Adrenal gland (tissue), 12 donors: ENCODE data around the gene KDM2A. TPM values are rescaled to one million over a fixed set of nuclear protein-coding genes. Genes with fewer than 3 reads are reported as not detected.
A peak's percentile ranks its signal among the peaks of the same experiment; 100 is the strongest.

ENCODE experiments used
- DNase-seq, 7 donors: peaks; one replicate each; pipeline ENCODE4 v3.0.0-alpha.2; 2019 to 2020
- H3K27ac ChIP-seq, 5 donors: fragments of 200-600 bp; sonication (generic) in 4 of 5; 1 replicate in 3 of 5; 2 replicates in 2 of 5; pipeline versions ENCODE4 v1.5.1 to v1.8.0; 2016 to 2020; ENCODE audit warnings: mild to moderate bottlenecking in 1 of 5
- H3K27me3 ChIP-seq: fragments of 200-600 bp; 2 replicates; pipeline ENCODE4 v1.8.0; 2021
- H3K36me3 ChIP-seq, 2 donors: fragments of 200-600 bp; replicated peaks in 1 of 2; 1 replicate in 1 of 2; 2 replicates in 1 of 2; pipeline versions ENCODE4 v1.5.1 to v1.8.0; 2018 to 2022
- H3K4me1 ChIP-seq, 2 donors: fragments of 200-600 bp; replicated peaks in 1 of 2; 1 replicate in 1 of 2; 2 replicates in 1 of 2; pipeline versions ENCODE4 v1.5.1 to v1.8.0; 2018 to 2021
- H3K4me3 ChIP-seq, 4 donors: fragments of 200-600 bp; sonication (generic) in 3 of 4; one replicate each; pipeline ENCODE4 v1.5.1; 2016 to 2018
- H3K9me3 ChIP-seq, 3 donors: fragments of 200-600 bp; sonication (generic) in 1 of 3; replicated peaks in 1 of 3; 1 replicate in 2 of 3; 2 replicates in 1 of 3; pipeline versions ENCODE4 v1.5.1 to v1.8.0; 2016 to 2021
- CTCF ChIP-seq, 6 experiments: fragments of 450-650 bp in 4 of 6; fragments of 200-600 bp in 2 of 6; sonication (generic) in 1 of 6; IDR thresholded peaks; 1 replicate in 5 of 6; 2 replicates in 1 of 6; pipeline versions ENCODE4 v1.5.1 to v1.8.0; 2016 to 2021; ENCODE audit warnings: antibody characterized with exemption in 6 of 6, mild to moderate bottlenecking in 2 of 6, moderate library complexity in 1 of 6
- POLR2A ChIP-seq, 2 donors: fragments of 450-650 bp; IDR thresholded peaks; one replicate each; pipeline ENCODE4 v1.6.1; 2017; ENCODE audit warnings: antibody characterized with exemption in 2 of 2, mild to moderate bottlenecking in 2 of 2, moderate library complexity in 1 of 2
- WGBS, 4 donors: extraction: QIAGEN DNeasy Blood & Tissue Kit in 2 of 4; methylation state at CpG; one replicate each; pipeline versions ENCODE4 v1.1.5 to v1.1.7; 2013 to 2017; 5-methylcytosine and 5-hydroxymethylcytosine counted together
- intact Hi-C, 2 donors: fragments of 100-400 bp; cut with DNase I; formaldehyde crosslinking; loops; one replicate each; pipeline versions ENCODE4 v1.14.1 to v1.15.0; 2022 to 2023
- polyA plus RNA-seq, 3 donors: library from polyadenylated mRNA; stranded (reverse); fragments of 200-250 nt in 2 of 3; fragments of 350-450 nt in 1 of 3; fragmentation: Illumina TruSeq in 1 of 3; extraction: RNeasy Lipid Tissue Mini Kit (QIAGEN cat#74804) in 1 of 3; gene quantifications; one replicate each; pipeline ENCODE4 v1.2.3, GENCODE V29; 2013 to 2014
- total RNA-seq, 9 donors: library from RNA; depleted of rRNA in 4 of 9; stranded (reverse); fragments of >200 nt in 4 of 9; fragments of 120-200 nt in 1 of 9; fragmentation: NEBNext Ultra II Directional in 1 of 9; extraction: Animal tissue kit (Norgen Biotek cat#: 25700) in 1 of 9; gene quantifications; one replicate each; pipeline versions ENCODE4 v1.1.0 to v1.2.4, GENCODE V29; 2013 to 2023
- donor health status: healthy with polysubstance abuse.
- donor health status: Bipolar disorder and iron deficiency.
- donor health status: DM: yes; HTN: yes; CAD: no.
- donor health status: DM: no; HTN: no; CAD: no.
- donor health status: DM: no; HTN: no; CAD: no.
- donor health status: DM: yes; HTN: yes; CAD: no.

The KDM2A gene
- total and polyA plus RNA-seq, 12 donors = 30.6 to 65.3 (median 45.7) TPM

- WGBS, 4 donors = 67 to 100% (median 89%) methylated on average over 1 of the region's 1 CpG
- Histone ChIP-seq H3K27ac (peak overlapping the region in 2 of 5 donors; percentile 53 to 60), H3K36me3 (peaks cover 0 to 45% of the 10 kb centered on the region in 2 donors), H3K27me3 (no peaks in the 10 kb centered on the region), H3K9me3 (no peaks in the 10 kb centered on the region), H3K4me3 (no peak overlapping the region), H3K4me1 (peaks cover 41 to 48% of the 10 kb centered on the region in 2 donors)
- TF ChIP-seq CTCF (IDR thresholded peaks at IDR 0.05) = no peak
- no peak for TF ChIP-seq POLR2A (IDR thresholded peaks at IDR 0.05)
- intact Hi-C loops = no loop called here
- DNase-seq = no peak
Measured at GRCh38 chr11:67242548-67242947, 123.5 kb downstream of the KDM2A start.

- 33 to 47% (median 44%) methylated on average over 2 of the region's 2 CpGs for WGBS, 4 donors
- no peaks in the 10 kb centered on the region for H3K27me3 ChIP-seq
- intact Hi-C loops = no loop called here
- peak overlapping the region in 2 of 5 donors; percentile 53 to 60 for H3K27ac ChIP-seq
- H3K36me3 ChIP-seq = peaks cover 0 to 50% of the 10 kb centered on the region in 2 donors
- H3K9me3 ChIP-seq = no peaks in the 10 kb centered on the region
- H3K4me1 ChIP-seq = peaks cover 45 to 49% of the 10 kb centered on the region in 2 donors
- peak in 1 of 7 donors; percentile 16 for DNase-seq
- no peak overlapping the region for H3K4me3 ChIP-seq
- TF ChIP-seq POLR2A (IDR thresholded peaks at IDR 0.05) (peak in 1 of 2 donors; percentile 19), CTCF (IDR thresholded peaks at IDR 0.05) (no peak)
Measured at GRCh38 chr11:67243051-67243450, 124.0 kb downstream of the KDM2A start.

- Histone ChIP-seq H3K27me3 (no peaks in the 10 kb centered on the region), H3K4me1 (peaks cover 43 to 47% of the 10 kb centered on the region in 2 donors), H3K27ac (no peak overlapping the region), H3K36me3 (peaks cover 0 to 70% of the 10 kb centered on the region in 2 donors), H3K4me3 (no peak overlapping the region), H3K9me3 (no peaks in the 10 kb centered on the region)
- 93 to 95% (median 93%) methylated on average over 11 of the region's 11 CpGs for WGBS, 4 donors
- DNase-seq = no peak
- intact Hi-C loops = no loop called here
- TF ChIP-seq CTCF (IDR thresholded peaks at IDR 0.05) = no peak
- TF ChIP-seq POLR2A (IDR thresholded peaks at IDR 0.05) = no peak
Measured at GRCh38 chr11:67245046-67245445, 126.0 kb downstream of the KDM2A start.

GRCh38 chr11:67247946-67248550 is 129.0 kb downstream of the KDM2A start:
- peaks cover 22 to 25% of the 10 kb centered on the region in 2 donors for H3K4me1 ChIP-seq
- no peaks in the 10 kb centered on the region for H3K9me3 ChIP-seq
- TF ChIP-seq CTCF (IDR thresholded peaks at IDR 0.05) (no peak), POLR2A (IDR thresholded peaks at IDR 0.05) (no peak)
- DNase-seq = no peak
- H3K27me3 ChIP-seq = no peaks in the 10 kb centered on the region
- WGBS, 4 donors = 90 to 92% (median 91%) methylated on average over 5 of the region's 5 CpGs
- no peak overlapping the region for H3K4me3 ChIP-seq
- intact Hi-C loops = no loop called here
- peak overlapping the region in 2 of 5 donors; percentile 11 to 26 for H3K27ac ChIP-seq
- H3K36me3 ChIP-seq = peaks cover 0 to 98% of the 10 kb centered on the region in 2 donors
